SJCRH30 (cell line): Measurements from ENCODE around the gene SH3BP5. TPM values are rescaled to one million over a fixed set of nuclear protein-coding genes. Genes with fewer than 3 reads are reported as not detected.

Experiments
- DNase-seq, 2 experiments: peaks; one replicate each; pipeline ENCODE4 v3.0.0-alpha.2; 2015 to 2020
- H3K27ac ChIP-seq: fragments of 250-450 bp; sonication (Bioruptor Pico); 2 replicates; pipeline ENCODE4 v1.5.1; 2020; ENCODE audit warnings: mild to moderate bottlenecking, moderate library complexity
- H3K27me3 ChIP-seq: fragments of 250-450 bp; sonication (Bioruptor Pico); 2 replicates; pipeline ENCODE4 v1.5.1; 2020; ENCODE audit warnings: mild to moderate bottlenecking, moderate library complexity
- H3K36me3 ChIP-seq: fragments of 250-450 bp; sonication (Bioruptor Pico); 2 replicates; pipeline ENCODE4 v1.5.1; 2020; ENCODE audit warnings: mild to moderate bottlenecking, moderate library complexity
- H3K4me1 ChIP-seq: fragments of 250-450 bp; sonication (Bioruptor Pico); 2 replicates; pipeline ENCODE4 v1.5.1; 2020; ENCODE audit warnings: mild to moderate bottlenecking, moderate library complexity
- H3K4me3 ChIP-seq: fragments of 250-450 bp; sonication (Bioruptor Pico); 2 replicates; pipeline ENCODE4 v1.5.1; 2020; ENCODE audit warnings: mild to moderate bottlenecking, moderate library complexity
- H3K9me3 ChIP-seq: fragments of 250-450 bp; sonication (Bioruptor Pico); replicated peaks from 2 replicates; pipeline ENCODE4 v1.5.1; 2020; ENCODE audit warnings: mild to moderate bottlenecking, moderate library complexity
- total RNA-seq: library from RNA; depleted of rRNA; stranded (reverse); fragments of >200 nt; shearing (Covaris generic); gene quantifications from 2 replicates; pipeline ENCODE4 v1.2.3, GENCODE V29; 2014

SH3BP5 gene
- total RNA-seq, 1 experiment from 2014 or later, result 8.5 TPM

GRCh38 chr3:15271030-15271429, 61.4 kb downstream of the SH3BP5 start:
- no peak for DNase-seq
- no peak overlapping the region for H3K4me3 ChIP-seq

DNA sequence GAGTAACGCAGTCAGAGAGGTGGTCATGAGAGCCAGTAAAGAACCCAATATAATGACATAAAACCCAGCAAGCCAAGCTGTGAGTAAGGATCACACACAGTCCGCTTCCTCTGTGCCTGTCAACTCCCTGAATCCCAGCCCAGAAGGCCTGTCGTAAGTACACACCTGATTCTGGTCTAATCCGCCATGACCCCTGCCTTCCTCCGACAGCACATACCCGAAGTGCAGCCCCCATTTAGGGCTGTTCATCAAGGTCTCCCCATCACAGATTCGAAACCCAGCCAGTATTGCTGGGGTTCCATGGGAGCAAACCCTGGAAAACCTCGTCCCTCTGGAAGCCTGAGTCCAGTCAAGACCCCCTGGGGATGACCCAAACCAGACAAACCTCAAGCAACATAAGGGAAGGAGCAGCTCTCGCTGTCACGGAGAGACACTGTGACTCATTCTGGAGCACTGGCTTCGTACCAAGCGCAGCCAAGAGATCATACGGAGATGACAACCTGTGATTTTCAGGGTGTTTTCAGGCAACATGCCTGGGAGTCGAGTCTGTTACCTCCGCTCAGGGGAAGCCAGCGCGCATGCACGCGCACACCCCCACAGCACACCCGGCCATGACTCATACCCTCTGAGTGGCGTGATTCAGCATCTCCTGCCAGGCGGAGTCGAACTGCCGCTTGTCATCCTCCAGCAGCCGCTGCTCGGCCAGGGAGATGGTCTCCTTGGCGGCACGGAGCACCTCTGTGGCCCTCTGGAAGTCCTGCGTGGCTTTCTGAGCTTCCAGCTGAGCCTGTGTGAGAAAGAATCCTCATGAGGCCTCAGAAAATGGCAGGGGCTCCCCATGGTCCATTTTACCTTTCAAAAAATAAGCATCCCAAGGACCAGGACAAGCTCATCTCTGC, 63.0 kb downstream of the SH3BP5 start:
- Histone ChIP-seq H3K4me1 (no peaks in the 10 kb centered on the region), H3K4me3 (no peak overlapping the region), H3K36me3 (no peaks in the 10 kb centered on the region), H3K9me3 (no peaks in the 10 kb centered on the region), H3K27ac (no peak overlapping the region), H3K27me3 (no peaks in the 10 kb centered on the region)
- no peak for DNase-seq

More at GRCh38 chr3:15271030-15271429, 61.4 kb downstream of the SH3BP5 start:
- no peaks in the 10 kb centered on the region for H3K27me3 ChIP-seq
- no peaks in the 10 kb centered on the region for H3K36me3 ChIP-seq
- H3K27ac ChIP-seq, result no peak overlapping the region
- H3K4me1 ChIP-seq, result no peaks in the 10 kb centered on the region
- no peaks in the 10 kb centered on the region for H3K9me3 ChIP-seq

DNA sequence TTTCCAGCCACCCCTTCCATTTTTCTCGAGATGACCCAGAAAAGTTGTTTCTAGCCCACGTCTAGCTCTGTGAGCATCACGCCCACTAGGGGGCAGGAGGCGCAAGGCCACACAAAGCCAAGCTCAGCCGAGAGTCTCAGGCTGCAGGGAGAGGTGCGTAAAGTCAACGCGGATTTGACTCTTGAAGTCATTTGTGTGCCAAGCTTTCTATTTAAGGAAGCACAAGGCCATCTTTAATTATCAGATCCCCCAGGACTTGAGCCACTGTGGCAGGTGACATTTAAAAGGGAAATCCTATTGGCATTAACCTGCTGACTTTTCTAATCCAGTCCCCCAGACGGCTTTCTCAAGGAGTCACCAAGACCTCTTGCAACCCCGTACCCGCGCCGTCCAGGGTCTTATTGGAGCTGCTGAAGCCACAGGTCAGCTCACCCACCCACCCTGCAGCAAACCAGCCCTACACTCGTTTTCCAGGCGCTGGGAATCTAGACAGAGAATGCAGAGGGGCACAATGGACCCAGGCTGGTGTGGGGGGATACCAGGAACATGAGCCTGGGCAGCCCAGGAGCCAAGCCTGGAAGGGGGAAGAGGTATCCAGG, 64.3 kb downstream of the SH3BP5 start:
- Histone ChIP-seq H3K36me3 (no peaks in the 10 kb centered on the region), H3K27me3 (no peaks in the 10 kb centered on the region), H3K27ac (no peak overlapping the region), H3K4me1 (no peaks in the 10 kb centered on the region), H3K4me3 (no peak overlapping the region), H3K9me3 (no peaks in the 10 kb centered on the region)
- peak; percentile 68 to 83 for DNase-seq

- Histone ChIP-seq H3K4me1 (no peaks in the 10 kb centered on the region), H3K9me3 (no peaks in the 10 kb centered on the region), H3K27me3 (no peaks in the 10 kb centered on the region)
Observed at GRCh38 chr3:15267502-15267901, 64.9 kb downstream of the SH3BP5 start.

GRCh38 chr3:15266510-15267376, 65.6 kb downstream of the SH3BP5 start:
- DNase-seq, result no peak
- Histone ChIP-seq H3K36me3 (no peaks in the 10 kb centered on the region), H3K9me3 (no peaks in the 10 kb centered on the region), H3K4me3 (no peak overlapping the region), H3K27me3 (no peaks in the 10 kb centered on the region), H3K4me1 (no peaks in the 10 kb centered on the region), H3K27ac (no peak overlapping the region)

More at GRCh38 chr3:15267502-15267901, 64.9 kb downstream of the SH3BP5 start:
- H3K27ac ChIP-seq, result no peak overlapping the region
- DNase-seq, result no peak
- H3K36me3 ChIP-seq, result no peaks in the 10 kb centered on the region
- H3K4me3 ChIP-seq, result no peak overlapping the region

DNA sequence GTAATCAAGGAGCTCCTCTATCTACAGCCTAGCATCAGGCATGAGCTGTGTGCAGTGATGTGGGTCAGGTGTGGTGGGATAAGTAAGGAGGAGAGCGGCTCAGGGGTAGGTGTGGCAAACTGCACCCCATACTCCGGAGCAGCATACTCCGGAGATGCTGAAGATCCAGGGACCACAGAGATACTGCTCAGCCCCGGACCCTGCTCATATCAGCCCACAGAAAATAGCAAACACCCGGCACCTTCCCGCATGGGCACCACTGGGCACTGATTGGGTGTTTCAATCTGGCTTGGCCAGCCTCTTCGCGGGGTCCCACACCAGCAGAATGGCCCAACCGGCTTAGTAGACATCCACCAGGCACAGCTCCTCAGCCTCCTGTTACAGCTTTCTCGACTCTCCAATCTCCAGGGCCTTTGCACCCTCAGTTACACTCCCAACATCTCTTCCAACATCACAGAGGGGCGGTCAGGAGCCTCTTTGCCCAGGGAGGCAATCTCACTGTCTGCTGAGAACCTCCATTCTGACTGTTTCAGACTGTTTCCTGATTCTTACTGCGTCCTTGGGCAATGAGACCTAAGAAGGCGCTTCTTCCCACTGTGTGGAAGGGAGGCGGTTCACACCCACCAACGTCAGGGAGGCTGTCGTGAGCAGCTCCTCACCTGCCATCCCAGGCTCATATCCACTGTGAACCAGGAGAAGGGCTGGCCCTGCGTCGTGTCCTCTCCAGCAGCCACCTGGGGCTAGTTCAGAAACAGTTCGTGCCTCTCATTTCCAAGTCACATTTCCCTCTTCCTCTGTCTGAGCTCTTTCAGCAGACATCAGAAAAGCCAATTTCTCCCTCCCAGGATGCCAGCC, 66.5 kb downstream of the SH3BP5 start:
- Histone ChIP-seq H3K9me3 (no peaks in the 10 kb centered on the region), H3K27me3 (no peaks in the 10 kb centered on the region), H3K27ac (no peak overlapping the region), H3K4me1 (no peaks in the 10 kb centered on the region), H3K36me3 (no peaks in the 10 kb centered on the region), H3K4me3 (no peak overlapping the region)
- no peak for DNase-seq

DNA sequence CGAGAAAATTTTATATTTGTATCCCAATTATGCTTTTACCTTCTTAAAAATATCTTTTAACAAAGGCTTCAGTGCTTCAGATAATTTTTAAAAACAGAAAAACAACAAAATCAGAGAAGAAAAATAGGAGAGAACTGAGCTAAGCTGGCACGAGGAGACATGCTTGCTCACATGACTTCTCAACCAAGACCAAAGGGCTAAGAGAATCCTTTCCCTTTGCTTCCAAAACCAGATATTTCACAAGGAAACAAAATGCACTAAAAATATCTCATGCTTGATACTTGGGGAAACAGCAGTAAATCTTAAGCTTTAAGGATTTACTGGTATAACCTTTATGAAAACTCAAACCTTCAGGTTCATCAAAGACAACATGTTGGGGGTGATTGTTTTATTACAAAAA, 67.9 kb downstream of the SH3BP5 start:
- H3K4me1 ChIP-seq, result no peaks in the 10 kb centered on the region
- H3K4me3 ChIP-seq, result no peak overlapping the region
- no peaks in the 10 kb centered on the region for H3K9me3 ChIP-seq
- no peaks in the 10 kb centered on the region for H3K27me3 ChIP-seq
- peaks cover 5% of the 10 kb centered on the region; the same call in 1 of the 2 replicates for H3K36me3 ChIP-seq
- H3K27ac ChIP-seq, result no peak overlapping the region
- no peak for DNase-seq

DNA sequence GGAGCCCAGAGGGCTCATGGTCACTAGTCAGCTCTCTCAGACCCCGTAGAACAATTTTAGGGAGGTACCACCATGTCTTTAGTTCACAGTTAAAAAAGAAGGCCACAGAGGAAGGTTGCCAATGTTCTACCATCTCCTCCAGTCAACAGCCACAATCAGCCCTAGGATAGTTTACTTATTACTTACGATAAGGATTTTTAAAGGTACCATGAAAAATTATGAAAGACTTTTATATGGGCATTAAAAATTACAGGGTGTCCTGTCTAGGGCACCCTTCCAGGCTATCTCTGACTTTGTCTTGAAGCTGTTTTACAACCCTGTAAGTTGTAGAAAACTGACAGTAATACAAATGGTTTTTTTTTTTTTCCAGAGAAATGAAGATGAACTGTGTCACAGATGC, 68.5 kb downstream of the SH3BP5 start:
- H3K27me3 ChIP-seq, result no peaks in the 10 kb centered on the region
- no peak overlapping the region for H3K4me3 ChIP-seq
- H3K9me3 ChIP-seq, result no peaks in the 10 kb centered on the region
- H3K4me1 ChIP-seq, result no peaks in the 10 kb centered on the region
- peaks cover 5% of the 10 kb centered on the region; the same call in 1 of the 2 replicates for H3K36me3 ChIP-seq
- no peak overlapping the region for H3K27ac ChIP-seq
- DNase-seq, result no peak

DNA sequence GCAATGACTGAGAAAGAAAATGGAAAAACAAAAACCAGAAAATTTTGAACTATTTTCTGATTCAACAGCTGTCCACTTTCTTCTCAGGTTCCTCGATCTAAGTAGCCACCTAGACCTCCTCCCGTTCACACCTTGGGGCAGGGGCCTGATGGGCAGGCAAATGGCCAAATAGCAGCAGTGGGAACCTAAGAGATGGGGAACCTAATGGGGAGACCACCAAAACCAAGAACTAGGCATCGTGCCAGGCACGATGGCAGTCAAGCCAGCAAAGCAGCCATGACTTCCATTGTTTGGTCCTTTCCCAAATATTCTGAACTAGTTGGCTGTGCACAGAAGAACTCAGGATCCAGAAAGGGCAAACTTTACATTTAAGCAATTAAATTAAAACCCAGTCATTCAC, 69.3 kb downstream of the SH3BP5 start:
- Histone ChIP-seq H3K9me3 (no peaks in the 10 kb centered on the region), H3K4me3 (no peak overlapping the region), H3K36me3 (peaks cover 11% of the 10 kb centered on the region; the same call in 1 of the 2 replicates), H3K27ac (no peak overlapping the region), H3K4me1 (no peaks in the 10 kb centered on the region), H3K27me3 (no peaks in the 10 kb centered on the region)
- DNase-seq, result no peak

- no peak for DNase-seq
- Histone ChIP-seq H3K9me3 (no peaks in the 10 kb centered on the region), H3K4me3 (no peak overlapping the region)
Observed at GRCh38 chr3:15262021-15262420, 70.4 kb downstream of the SH3BP5 start.

GRCh38 chr3:15261274-15261673, 71.1 kb downstream of the SH3BP5 start:
- Histone ChIP-seq H3K4me3 (no peak overlapping the region), H3K36me3 (peaks cover 16% of the 10 kb centered on the region), H3K27me3 (no peaks in the 10 kb centered on the region), H3K4me1 (peaks cover 18% of the 10 kb centered on the region), H3K27ac (no peak overlapping the region), H3K9me3 (no peaks in the 10 kb centered on the region)
- no peak for DNase-seq

More at GRCh38 chr3:15262021-15262420, 70.4 kb downstream of the SH3BP5 start:
- H3K36me3 ChIP-seq, result peaks cover 13% of the 10 kb centered on the region
- no peaks in the 10 kb centered on the region for H3K27me3 ChIP-seq
- H3K27ac ChIP-seq, result no peak overlapping the region
- peaks cover 10% of the 10 kb centered on the region for H3K4me1 ChIP-seq

DNA sequence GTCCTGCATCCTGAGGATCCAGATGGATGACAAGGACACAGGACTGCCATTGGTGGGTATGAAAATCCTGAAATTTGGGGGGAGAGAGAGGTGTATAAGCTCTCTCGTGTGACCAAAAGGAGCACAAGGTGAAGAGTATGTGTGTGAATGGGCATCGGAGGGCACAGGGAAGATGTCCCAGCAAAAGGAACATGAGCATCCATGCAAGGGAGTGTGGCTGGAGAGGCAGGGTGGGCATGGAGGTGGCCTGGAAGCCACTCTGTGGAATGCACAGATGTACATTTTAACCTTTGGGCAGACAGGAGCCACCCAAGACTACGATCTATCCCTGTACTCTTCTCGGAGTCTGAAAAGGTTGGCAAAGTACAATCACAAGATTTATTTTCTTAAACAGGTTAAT, 71.9 kb downstream of the SH3BP5 start:
- no peaks in the 10 kb centered on the region for H3K27me3 ChIP-seq
- H3K27ac ChIP-seq, result no peak overlapping the region
- peaks cover 22% of the 10 kb centered on the region for H3K4me1 ChIP-seq
- no peak for DNase-seq
- no peaks in the 10 kb centered on the region for H3K9me3 ChIP-seq
- peaks cover 23% of the 10 kb centered on the region for H3K36me3 ChIP-seq
- no peak overlapping the region for H3K4me3 ChIP-seq

DNA sequence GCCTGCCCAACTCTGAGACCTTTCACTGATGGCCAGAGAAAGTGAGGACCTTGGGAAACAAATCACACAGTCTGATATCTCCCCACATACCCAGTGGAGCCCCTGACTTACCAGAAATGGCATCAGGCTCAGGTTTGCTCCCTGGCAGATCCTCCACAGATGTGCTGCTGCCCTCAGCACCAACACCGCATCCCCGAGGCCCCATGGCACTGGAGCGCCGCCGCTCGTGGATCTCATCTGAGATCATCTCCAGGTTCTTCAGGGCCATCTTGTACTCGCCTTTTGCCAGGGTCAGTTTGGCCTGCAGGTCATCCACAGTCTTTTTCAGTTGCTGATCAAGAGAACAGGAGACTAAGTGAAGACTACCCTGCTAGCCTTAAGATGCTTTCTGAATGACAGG, 73.7 kb downstream of the SH3BP5 start:
- H3K27me3 ChIP-seq, result no peaks in the 10 kb centered on the region
- no peak overlapping the region for H3K27ac ChIP-seq
- peaks cover 22% of the 10 kb centered on the region for H3K4me1 ChIP-seq
- no peaks in the 10 kb centered on the region for H3K9me3 ChIP-seq
- DNase-seq, result no peak
- H3K36me3 ChIP-seq, result peaks cover 27% of the 10 kb centered on the region
- H3K4me3 ChIP-seq, result no peak overlapping the region

GRCh38 chr3:15256861-15257341, 75.5 kb downstream of the SH3BP5 start:
- Histone ChIP-seq H3K9me3 (no peaks in the 10 kb centered on the region), H3K36me3 (peaks cover 44% of the 10 kb centered on the region)

More at GRCh38 chr3:15256861-15257341, 75.5 kb downstream of the SH3BP5 start:
- peaks cover 22% of the 10 kb centered on the region for H3K4me1 ChIP-seq
- no peak overlapping the region for H3K4me3 ChIP-seq
- DNase-seq, result peak; percentile 56 to 75
- H3K27ac ChIP-seq, result peak overlapping the region; percentile 63
- no peaks in the 10 kb centered on the region for H3K27me3 ChIP-seq
